OCI-LY7 (cell line): ENCODE results near the gene HSPA12A. TPM values are rescaled to one million over a fixed set of nuclear protein-coding genes. Genes with fewer than 3 reads are reported as not detected.

Experiments used
- BruUV-seq: library from RNA; stranded (reverse); fragments of 400-500 nt; replicated peaks from 2 replicates; lab custom pipeline; 2021; lab: Mats Ljungman, UMichigan
- CTCF ChIA-PET: fragments of 300-600 bp; sonication (Branson Sonifier 250); formaldehyde crosslinking; loops from one replicate; lab custom pipeline; 2022; ENCODE audit warnings: antibody characterized with exemption; ENCODE audit not compliant: unreplicated experiment; lab: Charles Lee
- POLR2A ChIA-PET: fragments of 300-600 bp; sonication (Branson Sonifier 250); formaldehyde crosslinking; loops from one replicate; lab custom pipeline; 2022; ENCODE audit warnings: antibody characterized with exemption; lab: Charles Lee
- DNase-seq: peaks from one replicate; pipeline ENCODE4 v3.0.0-alpha.2; 2015; ENCODE audit warnings: low spot score
- H2AFZ ChIP-seq: fragments of 200-600 bp; sonication (generic), shearing (Covaris generic); 2 replicates; pipeline ENCODE4 v1.6.1; 2014; ENCODE audit warnings: mild to moderate bottlenecking, antibody characterized with exemption, low read length, moderate library complexity
- H3K27ac ChIP-seq: fragments of 200-600 bp; sonication (generic); 2 replicates; pipeline ENCODE4 v1.5.1; 2014; ENCODE audit warnings: mixed run types, low read depth, mild to moderate bottlenecking, moderate library complexity, low read length, inconsistent platforms; ENCODE audit not compliant: poor library complexity, severe bottlenecking
- H3K36me3 ChIP-seq: fragments of 200-600 bp; sonication (generic); 2 replicates; pipeline ENCODE4 v1.6.1; 2014; ENCODE audit warnings: mild to moderate bottlenecking, antibody characterized with exemption, low read length, moderate library complexity, mixed read lengths; ENCODE audit not compliant: insufficient read depth
- H3K4me1 ChIP-seq: fragments of 200-600 bp; sonication (generic); 2 replicates; pipeline ENCODE4 v1.5.1; 2014; ENCODE audit warnings: mild to moderate bottlenecking, low read length; ENCODE audit not compliant: insufficient read depth, poor library complexity, severe bottlenecking
- H3K4me2 ChIP-seq: fragments of 200-600 bp; sonication (generic); 2 replicates; pipeline ENCODE4 v1.6.1; 2014; ENCODE audit warnings: mild to moderate bottlenecking, low read length
- H3K4me3 ChIP-seq: fragments of 200-600 bp; sonication (generic); 2 replicates; pipeline ENCODE4 v1.5.1; 2014; ENCODE audit warnings: mild to moderate bottlenecking, low read depth, low read length; ENCODE audit not compliant: poor library complexity, severe bottlenecking
- H3K79me2 ChIP-seq: fragments of 200-600 bp; sonication (generic); 2 replicates; pipeline ENCODE4 v1.6.1; 2016; ENCODE audit warnings: low read depth, mild to moderate bottlenecking, low read length, moderate library complexity, mixed read lengths; ENCODE audit not compliant: insufficient read depth
- H3K9me2 ChIP-seq: fragments of 200-600 bp; sonication (generic); 2 replicates; pipeline ENCODE4 v1.6.1; 2016; ENCODE audit warnings: mild to moderate bottlenecking, low read length, mixed read lengths; ENCODE audit not compliant: insufficient read depth
- H3K9me3 ChIP-seq: fragments of 200-600 bp; sonication (generic); 2 replicates; pipeline ENCODE4 v1.6.1; 2014; ENCODE audit warnings: mild to moderate bottlenecking, mixed run types, low read length, mixed read lengths
- H4K20me1 ChIP-seq: fragments of 200-600 bp; sonication (generic); 2 replicates; pipeline ENCODE4 v1.6.1; 2014; ENCODE audit warnings: mild to moderate bottlenecking, antibody characterized with exemption, low read length, moderate library complexity, mixed read lengths; ENCODE audit not compliant: insufficient read depth
- EZH2phosphoT487 ChIP-seq: fragments of 200-600 bp; sonication (generic); IDR thresholded peaks from 2 replicates; pipeline ENCODE4 v1.6.1; 2018; ENCODE audit warnings: low read depth, borderline replicate concordance, mild to moderate bottlenecking, mixed run types, antibody characterized with exemption, low read length, moderate library complexity, mixed read lengths
- intact Hi-C: fragments of 100-400 bp; cut with micrococcal nuclease; formaldehyde crosslinking; loops from one replicate; pipeline ENCODE4 v1.10.0; 2022; ENCODE audit not compliant: unreplicated experiment
- total RNA-seq, 2 experiments: library from RNA; depleted of rRNA in 1 of 2; stranded (reverse); fragments of >200 nt in 1 of 2; shearing (Covaris generic) in 1 of 2; gene quantifications; 2 replicates each; pipeline ENCODE4 v1.2.3, GENCODE V29; 2014 to 2022
- TF ChIP-seq, protein P1 (sequence below): fragments of 200-600 bp; sonication (generic); conservative IDR thresholded peaks from 2 replicates; pipeline ENCODE4 v1.5.1; 2014; ENCODE audit warnings: mild to moderate bottlenecking, antibody characterized with exemption, low read length, moderate library complexity, mixed read lengths

The HSPA12A gene
- total RNA-seq, 2 experiments from 2014 or later, result 3.7 TPM; not detected in 1

DNA sequence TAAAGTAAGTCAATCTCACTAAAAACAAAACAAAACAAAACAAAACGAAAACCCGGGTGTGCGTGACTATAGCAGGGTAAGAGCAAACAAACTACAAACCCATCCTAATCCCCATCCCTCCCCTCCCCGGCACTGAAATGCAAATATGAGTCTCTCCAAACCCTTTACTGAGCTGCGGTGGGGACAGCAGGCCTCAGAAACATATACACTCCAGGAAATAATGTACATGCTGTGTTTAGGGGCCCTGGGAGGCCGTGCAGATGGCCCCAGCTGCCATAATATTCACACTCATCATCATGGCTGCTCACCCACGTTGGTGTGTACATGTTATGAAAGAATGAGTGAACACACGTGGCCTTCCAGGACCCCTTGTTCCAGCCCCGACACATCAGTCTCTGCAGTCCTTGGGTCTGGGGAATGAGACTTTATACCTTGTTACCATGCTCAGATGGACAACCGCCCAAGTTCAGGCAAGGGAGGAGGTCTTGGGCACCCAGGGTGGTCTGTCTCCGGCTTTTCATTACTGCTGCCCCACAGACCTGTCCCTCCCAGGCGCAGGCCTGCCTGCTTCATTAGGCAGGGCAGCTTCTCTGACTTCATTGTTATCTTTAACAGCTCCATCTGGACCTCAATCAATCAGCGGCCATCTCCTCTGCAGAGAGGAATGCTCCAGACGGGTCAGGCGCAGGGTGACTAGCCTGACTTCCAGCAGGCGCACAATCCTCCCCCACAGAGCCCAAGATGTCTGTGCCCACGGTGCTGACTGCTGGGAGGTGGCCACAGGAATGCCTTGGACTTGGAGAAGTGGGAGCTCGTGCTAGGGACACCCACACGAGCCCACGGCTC lies 20.6 kb downstream of the HSPA12A start:
- Histone ChIP-seq H3K79me2 (no peaks in the 10 kb centered on the region), H3K4me2 (no peak overlapping the region), H3K4me3 (no peak overlapping the region), H3K27ac (no peak overlapping the region), H3K9me3 (no peaks in the 10 kb centered on the region), H4K20me1 (no peaks in the 10 kb centered on the region), H3K36me3 (no peaks in the 10 kb centered on the region), H3K4me1 (no peaks in the 10 kb centered on the region), H3K9me2 (no peaks in the 10 kb centered on the region), H2AFZ (no peak overlapping the region)
- CTCF ChIA-PET, result no interaction called here
- intact Hi-C loops, result no loop called here
- POLR2A ChIA-PET, result no interaction called here
- DNase-seq, result no peak
- TF ChIP-seq, protein P1, sequence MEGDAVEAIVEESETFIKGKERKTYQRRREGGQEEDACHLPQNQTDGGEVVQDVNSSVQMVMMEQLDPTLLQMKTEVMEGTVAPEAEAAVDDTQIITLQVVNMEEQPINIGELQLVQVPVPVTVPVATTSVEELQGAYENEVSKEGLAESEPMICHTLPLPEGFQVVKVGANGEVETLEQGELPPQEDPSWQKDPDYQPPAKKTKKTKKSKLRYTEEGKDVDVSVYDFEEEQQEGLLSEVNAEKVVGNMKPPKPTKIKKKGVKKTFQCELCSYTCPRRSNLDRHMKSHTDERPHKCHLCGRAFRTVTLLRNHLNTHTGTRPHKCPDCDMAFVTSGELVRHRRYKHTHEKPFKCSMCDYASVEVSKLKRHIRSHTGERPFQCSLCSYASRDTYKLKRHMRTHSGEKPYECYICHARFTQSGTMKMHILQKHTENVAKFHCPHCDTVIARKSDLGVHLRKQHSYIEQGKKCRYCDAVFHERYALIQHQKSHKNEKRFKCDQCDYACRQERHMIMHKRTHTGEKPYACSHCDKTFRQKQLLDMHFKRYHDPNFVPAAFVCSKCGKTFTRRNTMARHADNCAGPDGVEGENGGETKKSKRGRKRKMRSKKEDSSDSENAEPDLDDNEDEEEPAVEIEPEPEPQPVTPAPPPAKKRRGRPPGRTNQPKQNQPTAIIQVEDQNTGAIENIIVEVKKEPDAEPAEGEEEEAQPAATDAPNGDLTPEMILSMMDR, result no peak
- no peak for TF ChIP-seq EZH2phosphoT487
- BruUV-seq, result no TSS peak

DNA sequence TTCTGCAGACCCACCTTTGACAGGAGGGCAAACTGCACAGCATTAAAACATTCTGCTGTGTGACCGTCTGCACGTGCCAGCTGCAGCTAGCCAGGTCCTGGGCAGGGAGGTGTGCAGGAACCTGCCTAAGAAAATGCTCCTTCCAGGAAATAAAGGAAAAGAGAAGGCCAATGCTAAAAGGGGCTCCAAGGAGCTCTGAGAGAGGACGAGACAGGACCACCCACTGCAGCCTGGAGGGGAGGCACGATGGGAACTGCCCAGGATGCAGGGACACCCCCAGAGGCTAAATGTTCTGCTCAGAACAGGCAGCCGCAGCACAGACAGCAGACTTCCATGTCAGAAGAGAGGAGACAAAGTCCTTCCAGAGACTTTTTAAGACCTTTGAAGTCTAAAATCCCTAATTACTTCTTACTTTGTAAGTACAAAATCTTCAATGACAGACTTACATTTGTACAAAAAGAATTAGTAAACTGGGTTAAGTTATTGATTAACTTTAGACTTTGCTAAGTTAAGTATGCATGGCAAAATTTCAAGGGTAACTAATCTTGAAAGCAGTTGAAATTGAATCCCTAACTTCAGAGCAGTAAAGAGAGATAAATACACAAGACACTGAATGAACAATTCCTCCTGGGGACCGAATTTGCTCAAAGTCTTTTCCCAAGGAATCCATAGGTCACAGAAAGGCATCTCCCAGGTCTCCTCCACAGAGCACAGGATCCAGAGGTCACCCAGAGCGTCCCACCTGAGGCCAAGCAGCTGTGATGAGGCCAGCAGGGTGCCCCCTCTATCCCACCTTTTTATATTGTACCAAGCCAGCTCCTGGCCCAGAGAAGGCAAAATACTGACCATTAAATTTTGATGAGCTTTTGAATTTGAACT lies 21.5 kb downstream of the HSPA12A start:
- no peaks in the 10 kb centered on the region for H4K20me1 ChIP-seq
- H3K9me2 ChIP-seq, result no peaks in the 10 kb centered on the region
- intact Hi-C loops, result no loop called here
- CTCF ChIA-PET, result no interaction called here
- no peaks in the 10 kb centered on the region for H3K79me2 ChIP-seq
- no peak overlapping the region for H2AFZ ChIP-seq
- no peak for TF ChIP-seq EZH2phosphoT487
- TF ChIP-seq, protein P1, result no peak
- no peak overlapping the region for H3K27ac ChIP-seq
- H3K4me2 ChIP-seq, result no peak overlapping the region
- no peak overlapping the region for H3K4me3 ChIP-seq
- no peaks in the 10 kb centered on the region for H3K4me1 ChIP-seq
- H3K9me3 ChIP-seq, result no peaks in the 10 kb centered on the region
- DNase-seq, result no peak
- POLR2A ChIA-PET, result no interaction called here
- no TSS peak for BruUV-seq
- no peaks in the 10 kb centered on the region for H3K36me3 ChIP-seq
